ENCODE results near the gene POR.

POR gene

GRCh38 chr7:75921479-75921878, 6.5 kb downstream of the POR start:
- Histone ChIP-seq H3K27me3 (ENCODE audit: insufficient read depth, low read length, poor library complexity, severe bottlenecking) (no peaks in the 10 kb centered on the region), H3K9me2 (replicated peaks; ENCODE audit: low read depth, low read length) (no peaks in the 10 kb centered on the region), H3F3A (ENCODE audit: low read depth) (no peaks in the 10 kb centered on the region), H3K79me2 (ENCODE audit: insufficient read depth, low read length) (peaks cover 7% of the 10 kb centered on the region; the same call in 1 of the 2 replicates), H2AFZ (ENCODE audit: low read length) (no peak overlapping the region), H3K9ac (ENCODE audit: low read depth, low read length, poor library complexity, severe bottlenecking) (no peak overlapping the region), H3K4me2 (ENCODE audit: low read depth, low read length, poor library complexity, severe bottlenecking) (no peak overlapping the region), H4K20me1 (ENCODE audit: insufficient read depth, low read length, poor library complexity, severe bottlenecking) (peaks cover 3% of the 10 kb centered on the region), H3K4me1 (ENCODE audit: insufficient read depth, low read length, poor library complexity, severe bottlenecking) (peaks cover 1% of the 10 kb centered on the region), H3K36me3 (ENCODE audit: insufficient read depth, low read length) (no peaks in the 10 kb centered on the region), H3K4me3 (ENCODE audit: low read length, poor library complexity, severe bottlenecking) (no peak overlapping the region), H3K9me3 (ENCODE audit: insufficient read depth, low read depth, low read length) (no peaks in the 10 kb centered on the region)
- TF ChIP-seq CTCF (conservative IDR thresholded peaks at IDR 0.05; ENCODE audit: low read length) (no peak), EZH2phosphoT487 (IDR thresholded peaks at IDR 0.05; ENCODE audit: borderline replicate concordance) (no peak)

GRCh38 chr7:75922966-75923603, 8.1 kb downstream of the POR start:
- no peaks in the 10 kb centered on the region for H3K27me3 ChIP-seq (ENCODE audit: insufficient read depth, low read length, poor library complexity, severe bottlenecking)
- no peak overlapping the region for H3K9ac ChIP-seq (ENCODE audit: low read depth, low read length, poor library complexity, severe bottlenecking)
- H3K36me3 ChIP-seq (ENCODE audit: insufficient read depth, low read length) = no peaks in the 10 kb centered on the region
- no peak overlapping the region for H2AFZ ChIP-seq (ENCODE audit: low read length)
- H3F3A ChIP-seq (ENCODE audit: low read depth) = no peaks in the 10 kb centered on the region
- H3K79me2 ChIP-seq (ENCODE audit: insufficient read depth, low read length) = no peaks in the 10 kb centered on the region; the same call in 1 of the 2 replicates
- H3K4me1 ChIP-seq (ENCODE audit: insufficient read depth, low read length, poor library complexity, severe bottlenecking) = no peaks in the 10 kb centered on the region
- no peak overlapping the region for H3K4me2 ChIP-seq (ENCODE audit: low read depth, low read length, poor library complexity, severe bottlenecking)
- H3K9me2 ChIP-seq (replicated peaks; ENCODE audit: low read depth, low read length) = no peaks in the 10 kb centered on the region
- H3K4me3 ChIP-seq (ENCODE audit: low read length, poor library complexity, severe bottlenecking) = no peak overlapping the region
- TF ChIP-seq EZH2phosphoT487 (IDR thresholded peaks at IDR 0.05; ENCODE audit: borderline replicate concordance) = no peak
- H4K20me1 ChIP-seq (ENCODE audit: insufficient read depth, low read length, poor library complexity, severe bottlenecking) = peaks cover 3% of the 10 kb centered on the region
- H3K9me3 ChIP-seq (ENCODE audit: insufficient read depth, low read depth, low read length) = no peaks in the 10 kb centered on the region

GRCh38 chr7:75924256-75924655, 9.3 kb downstream of the POR start:
- Histone ChIP-seq H3K27me3 (ENCODE audit: insufficient read depth, low read length, poor library complexity, severe bottlenecking) (no peaks in the 10 kb centered on the region), H2AFZ (ENCODE audit: low read length) (no peak overlapping the region), H3K79me2 (ENCODE audit: insufficient read depth, low read length) (no peaks in the 10 kb centered on the region; the same call in 1 of the 2 replicates), H3F3A (ENCODE audit: low read depth) (peaks cover 3% of the 10 kb centered on the region; the same call in 1 of the 2 replicates), H3K9me3 (ENCODE audit: insufficient read depth, low read depth, low read length) (no peaks in the 10 kb centered on the region), H3K36me3 (ENCODE audit: insufficient read depth, low read length) (no peaks in the 10 kb centered on the region), H3K4me1 (ENCODE audit: insufficient read depth, low read length, poor library complexity, severe bottlenecking) (peaks cover 9% of the 10 kb centered on the region), H4K20me1 (ENCODE audit: insufficient read depth, low read length, poor library complexity, severe bottlenecking) (peaks cover 3% of the 10 kb centered on the region), H3K9me2 (replicated peaks; ENCODE audit: low read depth, low read length) (no peaks in the 10 kb centered on the region), H3K9ac (ENCODE audit: low read depth, low read length, poor library complexity, severe bottlenecking) (no peak overlapping the region), H3K4me3 (ENCODE audit: low read length, poor library complexity, severe bottlenecking) (no peak overlapping the region), H3K4me2 (ENCODE audit: low read depth, low read length, poor library complexity, severe bottlenecking) (no peak overlapping the region)
- no peak for TF ChIP-seq CTCF (conservative IDR thresholded peaks at IDR 0.05; ENCODE audit: low read length)
- TF ChIP-seq EZH2phosphoT487 (IDR thresholded peaks at IDR 0.05; ENCODE audit: borderline replicate concordance) = no peak

GRCh38 chr7:75924889-75925288, 9.9 kb downstream of the POR start:
- Histone ChIP-seq H3K36me3 (ENCODE audit: insufficient read depth, low read length) (no peaks in the 10 kb centered on the region), H3K27me3 (ENCODE audit: insufficient read depth, low read length, poor library complexity, severe bottlenecking) (no peaks in the 10 kb centered on the region), H2AFZ (ENCODE audit: low read length) (no peak overlapping the region), H3K9me3 (ENCODE audit: insufficient read depth, low read depth, low read length) (no peaks in the 10 kb centered on the region), H3K4me1 (ENCODE audit: insufficient read depth, low read length, poor library complexity, severe bottlenecking) (peaks cover 9% of the 10 kb centered on the region), H3K4me2 (ENCODE audit: low read depth, low read length, poor library complexity, severe bottlenecking) (no peak overlapping the region), H3K9me2 (replicated peaks; ENCODE audit: low read depth, low read length) (no peaks in the 10 kb centered on the region), H3K79me2 (ENCODE audit: insufficient read depth, low read length) (no peaks in the 10 kb centered on the region; the same call in 1 of the 2 replicates), H4K20me1 (ENCODE audit: insufficient read depth, low read length, poor library complexity, severe bottlenecking) (peaks cover 3% of the 10 kb centered on the region), H3K4me3 (ENCODE audit: low read length, poor library complexity, severe bottlenecking) (no peak overlapping the region), H3F3A (ENCODE audit: low read depth) (peaks cover 3% of the 10 kb centered on the region; the same call in 1 of the 2 replicates), H3K9ac (ENCODE audit: low read depth, low read length, poor library complexity, severe bottlenecking) (no peak overlapping the region)
- TF ChIP-seq CTCF (conservative IDR thresholded peaks at IDR 0.05; ENCODE audit: low read length) (no peak), EZH2phosphoT487 (IDR thresholded peaks at IDR 0.05; ENCODE audit: borderline replicate concordance) (no peak)

Measured in Loucy (cell line).